ENCODE measurements around the gene AGAP1. TPM values are rescaled to one million over a fixed set of nuclear protein-coding genes. Genes with fewer than 3 reads are reported as not detected.

The AGAP1 gene
- total RNA-seq, 1 donor from 2014 or later = 13.5 TPM

GRCh38 chr2:236026841-236027240 is 533.0 kb downstream of the AGAP1 start:
- DNase-seq (ENCODE audit: low spot score) = no peak

- no peak for DNase-seq (ENCODE audit: low spot score)
Measured at GRCh38 chr2:236028066-236028465, 534.2 kb downstream of the AGAP1 start.

GRCh38 chr2:236033462-236033861 is 539.6 kb downstream of the AGAP1 start:
- no peak for DNase-seq (ENCODE audit: low spot score)

GRCh38 chr2:236034974-236035373 is 541.1 kb downstream of the AGAP1 start:
- no peak for DNase-seq (ENCODE audit: low spot score)

GRCh38 chr2:236036045-236036444 is 542.2 kb downstream of the AGAP1 start:
- DNase-seq (ENCODE audit: low spot score) = no peak

GRCh38 chr2:236038096-236038495 is 544.3 kb downstream of the AGAP1 start:
- no peak for DNase-seq (ENCODE audit: low spot score)

GRCh38 chr2:236040600-236041328 is 546.9 kb downstream of the AGAP1 start:
- DNase-seq (ENCODE audit: low spot score) = no peak

- DNase-seq (ENCODE audit: low spot score) = no peak
Measured at GRCh38 chr2:236041616-236042015, 547.8 kb downstream of the AGAP1 start.

GRCh38 chr2:236042087-236042486 is 548.2 kb downstream of the AGAP1 start:
- no peak for DNase-seq (ENCODE audit: low spot score)

- no peak for DNase-seq (ENCODE audit: low spot score)
Measured at GRCh38 chr2:236044191-236044590, 550.3 kb downstream of the AGAP1 start.

- no peak for DNase-seq (ENCODE audit: low spot score)
Measured at GRCh38 chr2:236045251-236046235, 551.7 kb downstream of the AGAP1 start.

GRCh38 chr2:236046715-236047114 is 552.9 kb downstream of the AGAP1 start:
- no peak for DNase-seq (ENCODE audit: low spot score)

GRCh38 chr2:236047176-236047575 is 553.3 kb downstream of the AGAP1 start:
- DNase-seq (ENCODE audit: low spot score) = no peak

GRCh38 chr2:236047886-236048540 is 554.2 kb downstream of the AGAP1 start:
- no peak for DNase-seq (ENCODE audit: low spot score)

GRCh38 chr2:236049981-236050380 is 556.1 kb downstream of the AGAP1 start:
- DNase-seq (ENCODE audit: low spot score) = no peak

GRCh38 chr2:236051351-236051750 is 557.5 kb downstream of the AGAP1 start:
- DNase-seq (ENCODE audit: low spot score) = no peak

- DNase-seq (ENCODE audit: low spot score) = no peak
Measured at GRCh38 chr2:236051806-236052205, 558.0 kb downstream of the AGAP1 start.

- DNase-seq (ENCODE audit: low spot score) = no peak
Measured at GRCh38 chr2:236052206-236052605, 558.4 kb downstream of the AGAP1 start.

- no peak for DNase-seq (ENCODE audit: low spot score)
Measured at GRCh38 chr2:236052926-236053821, 559.3 kb downstream of the AGAP1 start.

- DNase-seq (ENCODE audit: low spot score) = no peak
Measured at GRCh38 chr2:236054125-236054524, 560.3 kb downstream of the AGAP1 start.

All from umbilical cord (tissue), 2 donors.